Epidermal melanocyte (primary cell): ENCODE data around the gene DPP6.
"Not testable (repeated sequence)": the region's sequence is repeated elsewhere in the genome, so short reads cannot be mapped to it uniquely, and the experiment has no call there.

Experiments used
- DNase-seq: peaks from one replicate; pipeline ENCODE4 v3.0.0; 2011; ENCODE audit warnings: low spot score; ENCODE audit not compliant: insufficient read length

The DPP6 gene

GRCh38 chr7:154919344-154920225 is 867.4 kb downstream of the DPP6 start:
- no peak for DNase-seq

GRCh38 chr7:154922472-154922871 is 870.3 kb downstream of the DPP6 start:
- not testable (repeated sequence) for DNase-seq

GRCh38 chr7:154927624-154928125 is 875.5 kb downstream of the DPP6 start:
- peak; percentile 40 for DNase-seq

GRCh38 chr7:154928136-154929005 is 876.2 kb downstream of the DPP6 start:
- DNase-seq: peak; percentile 66

GRCh38 chr7:154929006-154929726 is 877.0 kb downstream of the DPP6 start:
- DNase-seq: no peak

- no peak for DNase-seq
Observed at GRCh38 chr7:154931906-154932305, 879.7 kb downstream of the DPP6 start.

- not testable (repeated sequence) for DNase-seq
Observed at GRCh38 chr7:154934353-154934952, 882.3 kb downstream of the DPP6 start.

GRCh38 chr7:154937837-154938236 is 885.6 kb downstream of the DPP6 start:
- DNase-seq: no peak

GRCh38 chr7:154942691-154943090 is 890.5 kb downstream of the DPP6 start:
- no peak for DNase-seq
